ENCODE data around the gene THOC1.

GRCh38 chr18:240175-240574 lies 27.7 kb downstream of the THOC1 start:
- TF ChIP-seq POLR2A (IDR thresholded peaks at IDR 0.05), result no peak
- TF ChIP-seq CTCF (IDR thresholded peaks at IDR 0.05), result no peak

Measured in breast epithelium (tissue), 3 donors.